HL-60 (cell line): Measurements from ENCODE around the gene CD22. TPM values are rescaled to one million over a fixed set of nuclear protein-coding genes. Genes with fewer than 3 reads are reported as not detected.

ENCODE experiments used
- microRNA-seq: library from miRNA; unstranded; fragments of <30 nt; microRNA quantifications from one replicate; pipeline ENCODE4, GENCODE V29; 2018

Gene CD22

Small RNA genes within 50 kb of the gene (microRNA-seq; reads per million reads assigned to microRNA genes)
- not detected for gene MIR5196
